NOMO-1 (cell line): ENCODE results near the gene ADAMTS18.
A peak's percentile ranks its signal among the peaks of the same experiment; 100 is the strongest.

Experiments
- DNase-seq, 2 experiments: peaks; one replicate each; lab custom pipeline; 2025; ENCODE audit not compliant: unreplicated experiment in 2 of 2; lab: John Stamatoyannopoulos, UW

Gene ADAMTS18

GRCh38 chr16:77435272-77435820, 512 bp upstream of the ADAMTS18 start:
- no peak for DNase-seq

GRCh38 chr16:77434022-77434529, 758 bp downstream of the ADAMTS18 start:
- no peak for DNase-seq

- DNase-seq: no peak
Observed at GRCh38 chr16:77433146-77433545, 1.7 kb downstream of the ADAMTS18 start.

- no peak for DNase-seq
Observed at GRCh38 chr16:77432264-77432663, 2.6 kb downstream of the ADAMTS18 start.

- DNase-seq: no peak
Observed at GRCh38 chr16:77430787-77431585, 3.8 kb downstream of the ADAMTS18 start.

GRCh38 chr16:77430360-77430759, 4.5 kb downstream of the ADAMTS18 start:
- no peak for DNase-seq

- no peak for DNase-seq
Observed at GRCh38 chr16:77424871-77425604, 9.8 kb downstream of the ADAMTS18 start.

GRCh38 chr16:77422196-77422784, 12.5 kb downstream of the ADAMTS18 start:
- DNase-seq: no peak

GRCh38 chr16:77416939-77417480, 17.8 kb downstream of the ADAMTS18 start:
- DNase-seq: no peak

GRCh38 chr16:77414752-77415231, 20.0 kb downstream of the ADAMTS18 start:
- DNase-seq: no peak

GRCh38 chr16:77410449-77410848, 24.4 kb downstream of the ADAMTS18 start:
- DNase-seq: no peak

GRCh38 chr16:77409311-77409710, 25.5 kb downstream of the ADAMTS18 start:
- peak; percentile 52 to 83 for DNase-seq

GRCh38 chr16:77408607-77409006, 26.2 kb downstream of the ADAMTS18 start:
- peak; percentile 88 to 99 for DNase-seq

- DNase-seq: no peak
Observed at GRCh38 chr16:77406680-77407079, 28.2 kb downstream of the ADAMTS18 start.

GRCh38 chr16:77404775-77405174, 30.1 kb downstream of the ADAMTS18 start:
- DNase-seq: no peak

GRCh38 chr16:77403732-77404131, 31.1 kb downstream of the ADAMTS18 start:
- DNase-seq: no peak

GRCh38 chr16:77402672-77403071, 32.2 kb downstream of the ADAMTS18 start:
- no peak for DNase-seq

GRCh38 chr16:77402118-77402517, 32.7 kb downstream of the ADAMTS18 start:
- no peak for DNase-seq

- no peak for DNase-seq
Observed at GRCh38 chr16:77399546-77399945, 35.3 kb downstream of the ADAMTS18 start.

GRCh38 chr16:77399066-77399465, 35.8 kb downstream of the ADAMTS18 start:
- no peak for DNase-seq

- DNase-seq: no peak
Observed at GRCh38 chr16:77398495-77398894, 36.3 kb downstream of the ADAMTS18 start.
